ENCODE results near the gene FOXN3.

The FOXN3 gene

GRCh38 chr14:89399157-89399556 lies 17.9 kb downstream of the FOXN3 start:
- Histone ChIP-seq H3K27ac (replicated peaks) (no peak overlapping the region), H3K27me3 (ENCODE audit: insufficient read depth, poor library complexity, severe bottlenecking) (no peaks in the 10 kb centered on the region), H3K4me3 (replicated peaks; ENCODE audit: insufficient read depth, low read length) (no peak overlapping the region)
- DNase-seq (ENCODE audit: low read depth in 1 of 2, low spot score in 1 of 2), result no peak
- TF ChIP-seq GABPA (IDR thresholded peaks at IDR 0.05; ENCODE audit: low read depth) (no peak), SPI1 (IDR thresholded peaks at IDR 0.05; ENCODE audit: borderline replicate concordance, low read depth) (no peak), POLR2AphosphoS5 (IDR thresholded peaks at IDR 0.05; ENCODE audit: low read depth) (no peak), CTCF (IDR thresholded peaks at IDR 0.05; ENCODE audit: insufficient read depth, low read length) (no peak), REST (IDR thresholded peaks at IDR 0.05; ENCODE audit: insufficient replicate concordance, low read depth) (no peak)

- TF ChIP-seq GABPA (IDR thresholded peaks at IDR 0.05; ENCODE audit: low read depth) (no peak), CTCF (IDR thresholded peaks at IDR 0.05; ENCODE audit: insufficient read depth, low read length) (no peak), POLR2AphosphoS5 (IDR thresholded peaks at IDR 0.05; ENCODE audit: low read depth) (no peak), SPI1 (IDR thresholded peaks at IDR 0.05; ENCODE audit: borderline replicate concordance, low read depth) (no peak), REST (IDR thresholded peaks at IDR 0.05; ENCODE audit: insufficient replicate concordance, low read depth) (no peak)
- Histone ChIP-seq H3K4me3 (replicated peaks; ENCODE audit: insufficient read depth, low read length) (no peak overlapping the region), H3K27me3 (ENCODE audit: insufficient read depth, poor library complexity, severe bottlenecking) (no peaks in the 10 kb centered on the region), H3K27ac (replicated peaks) (no peak overlapping the region)
- DNase-seq (ENCODE audit: low read depth in 1 of 2, low spot score in 1 of 2), result peak in 1 of 2 experiments; percentile 50
Observed at GRCh38 chr14:89397569-89398230, 19.3 kb downstream of the FOXN3 start.

GRCh38 chr14:89394972-89395371 lies 22.1 kb downstream of the FOXN3 start:
- no peak overlapping the region for H3K4me3 ChIP-seq (replicated peaks; ENCODE audit: insufficient read depth, low read length)
- TF ChIP-seq GABPA (IDR thresholded peaks at IDR 0.05; ENCODE audit: low read depth), result no peak
- TF ChIP-seq REST (IDR thresholded peaks at IDR 0.05; ENCODE audit: insufficient replicate concordance, low read depth), result no peak
- no peak for TF ChIP-seq POLR2AphosphoS5 (IDR thresholded peaks at IDR 0.05; ENCODE audit: low read depth)
- TF ChIP-seq SPI1 (IDR thresholded peaks at IDR 0.05; ENCODE audit: borderline replicate concordance, low read depth), result no peak
- no peak for TF ChIP-seq CTCF (IDR thresholded peaks at IDR 0.05; ENCODE audit: insufficient read depth, low read length)
- peak in 1 of 2 experiments; percentile 22 for DNase-seq (ENCODE audit: low read depth in 1 of 2, low spot score in 1 of 2)
- no peak overlapping the region for H3K27ac ChIP-seq (replicated peaks)
- no peaks in the 10 kb centered on the region for H3K27me3 ChIP-seq (ENCODE audit: insufficient read depth, poor library complexity, severe bottlenecking)

Measured in HL-60 (cell line).